ENCODE measurements around the gene AAGAB. TPM values are rescaled to one million over a fixed set of nuclear protein-coding genes. Genes with fewer than 3 reads are reported as not detected.

Gene AAGAB
- total RNA-seq, 1 experiment from 2014 or later: 102 TPM

GRCh38 chr15:67196672-67197363 lies 57.6 kb downstream of the AAGAB start:
- no peaks in the 10 kb centered on the region for H3K27me3 ChIP-seq (ENCODE audit: control insufficient read depth, insufficient read depth, low read length)
- in situ Hi-C loops (cut with HindIII; ENCODE audit: low pct_unique_long_range_greater_than_20kb, low sequenced_read_pairs) (no loop called here), intact Hi-C loops (cut with micrococcal nuclease; ENCODE audit: unreplicated experiment) (loop anchor here (5.0 to 10.0 kb wide), 2 partner anchors 108 to 255 kb away; no protein-coding TSS in a partner anchor)
- DNase-seq (ENCODE audit: low read depth, low spot score) (no peak), ATAC-seq (peak; percentile 69)
- BruUV-seq (replicated peaks): no TSS peak
- TF ChIP-seq REST (IDR thresholded peaks at IDR 0.05; ENCODE audit: insufficient read depth in 1 of 2, low read depth in 2 of 2, low read length in 1 of 2) (no peak), POLR2AphosphoS5 (IDR thresholded peaks at IDR 0.05; ENCODE audit: low read depth, low read length) (peak; percentile 89), CTCF (IDR thresholded peaks at IDR 0.05) (no peak), TCF7L2 (IDR thresholded peaks at IDR 0.05; ENCODE audit: low read depth, low read length) (no peak), SIN3A (IDR thresholded peaks at IDR 0.05; ENCODE audit: borderline replicate concordance, insufficient read depth, low read depth, low read length) (no peak; the same call in 1 of the 2 replicates)
- no peak overlapping the region for H3K4me3 ChIP-seq (ENCODE audit: low read depth in 2 of 2, low read length in 2 of 2)
- no peaks in the 10 kb centered on the region for H3K9me3 ChIP-seq (ENCODE audit: control insufficient read depth, insufficient read depth, low read depth, low read length)
- peaks cover 70% of the 10 kb centered on the region for H3K4me1 ChIP-seq (ENCODE audit: control insufficient read depth, insufficient read depth, low read length)
- H3K36me3 ChIP-seq (ENCODE audit: control insufficient read depth, insufficient read depth, low read length): peaks cover 23% of the 10 kb centered on the region
- peak overlapping the region; percentile 80 for H3K27ac ChIP-seq (ENCODE audit: low read length)
- ChIA-PET CTCF (no interaction called here), POLR2A (interaction anchor here (0.7 to 1.0 kb wide), 2 partner anchors 18 to 212 kb away, joined by 3 read pairs; no protein-coding TSS in a partner anchor)

DNA sequence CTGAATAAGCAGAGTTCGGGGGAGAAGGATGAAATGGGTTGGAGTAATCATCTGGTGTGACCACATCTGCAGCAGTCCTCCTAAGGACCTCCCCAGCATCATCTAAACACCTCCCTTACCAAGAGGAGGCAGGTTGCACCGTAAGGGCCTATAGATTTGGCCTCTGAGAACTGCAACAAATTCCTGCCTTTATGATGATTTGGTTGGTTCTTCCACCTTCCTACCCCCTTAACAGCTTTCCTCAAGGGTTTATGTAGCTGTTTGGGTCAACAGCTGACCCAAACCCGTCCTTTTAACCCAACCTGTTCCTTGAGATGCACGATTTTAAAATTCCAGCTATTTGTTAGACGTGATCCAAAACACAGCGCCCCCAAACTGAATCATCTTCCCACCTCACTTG lies 58.2 kb downstream of the AAGAB start:
- intact Hi-C loops (cut with micrococcal nuclease; ENCODE audit: unreplicated experiment): loop anchor here (5.0 to 10.0 kb wide), 2 partner anchors 109 to 254 kb away; no protein-coding TSS in a partner anchor
- ChIA-PET CTCF (interaction anchor here (0.7 to 0.9 kb wide), 2 partner anchors 137 to 238 kb away, joined by 3 to 8 read pairs; no protein-coding TSS in a partner anchor), POLR2A (interaction anchor here (0.7 to 1.0 kb wide), 2 partner anchors 18 to 1097 kb away, joined by 3 to 14 read pairs; no protein-coding TSS in a partner anchor)
- BruUV-seq (replicated peaks): no TSS peak
- no peak overlapping the region for H3K4me3 ChIP-seq (ENCODE audit: low read depth in 2 of 2, low read length in 2 of 2)
- TF ChIP-seq POLR2AphosphoS5 (IDR thresholded peaks at IDR 0.05; ENCODE audit: low read depth, low read length) (peak; percentile 92), REST (IDR thresholded peaks at IDR 0.05; ENCODE audit: insufficient read depth in 1 of 2, low read depth in 2 of 2, low read length in 1 of 2) (no peak), TCF7L2 (IDR thresholded peaks at IDR 0.05; ENCODE audit: low read depth, low read length) (no peak), SIN3A (IDR thresholded peaks at IDR 0.05; ENCODE audit: borderline replicate concordance, insufficient read depth, low read depth, low read length) (peak; percentile 78; the same call in 1 of the 2 replicates)
- in situ Hi-C loops (cut with HindIII; ENCODE audit: low pct_unique_long_range_greater_than_20kb, low sequenced_read_pairs): no loop called here
- DNase-seq (ENCODE audit: low read depth, low spot score) (no peak), ATAC-seq (peak; percentile 5)
- H3K27me3 ChIP-seq (ENCODE audit: control insufficient read depth, insufficient read depth, low read length): no peaks in the 10 kb centered on the region
- H3K9me3 ChIP-seq (ENCODE audit: control insufficient read depth, insufficient read depth, low read depth, low read length): no peaks in the 10 kb centered on the region
- peaks cover 76% of the 10 kb centered on the region for H3K4me1 ChIP-seq (ENCODE audit: control insufficient read depth, insufficient read depth, low read length)
- peaks cover 26% of the 10 kb centered on the region for H3K36me3 ChIP-seq (ENCODE audit: control insufficient read depth, insufficient read depth, low read length)
- H3K27ac ChIP-seq (ENCODE audit: low read length): peak overlapping the region; percentile 80

Measured in Panc1 (cell line).